DND-41 (cell line): ENCODE measurements around the gene WNT5B.

Experiments
- ATAC-seq: fragments of 200-7000 bp; cut with Tn5 transposase; 3 replicates; pipeline ENCODE4 v1.9.1; 2021; ENCODE audit warnings: low read depth; ENCODE audit not compliant: insufficient read depth
- DNase-seq: peaks from one replicate; pipeline ENCODE4 v3.0.0-alpha.2; 2020
- H2AFZ ChIP-seq: 2 replicates; pipeline ENCODE4 v1.6.0; 2012; ENCODE audit warnings: low read depth, low read length
- H3K27ac ChIP-seq: 2 replicates; pipeline ENCODE4 v1.5.1; 2012; ENCODE audit warnings: low read length, inconsistent platforms
- H3K27me3 ChIP-seq: fragments of 200-600 bp; sonication (generic); 2 replicates; pipeline ENCODE4 v1.6.0; 2012; ENCODE audit warnings: low read length, mild to moderate bottlenecking, inconsistent platforms; ENCODE audit not compliant: insufficient read depth, poor library complexity
- H3K36me3 ChIP-seq: 2 replicates; pipeline ENCODE4 v1.5.1; 2012; ENCODE audit warnings: low read length, inconsistent platforms; ENCODE audit not compliant: insufficient read depth
- H3K4me1 ChIP-seq: 2 replicates; pipeline ENCODE4 v1.5.1; 2012; ENCODE audit warnings: mild to moderate bottlenecking, low read length; ENCODE audit not compliant: insufficient read depth
- H3K4me2 ChIP-seq: 2 replicates; pipeline ENCODE4 v1.6.0; 2012; ENCODE audit warnings: mild to moderate bottlenecking, moderate library complexity, low read length, inconsistent platforms; ENCODE audit not compliant: insufficient read depth
- H3K4me3 ChIP-seq, 2 experiments: fragments of 200-600 bp in 1 of 2; shearing (Covaris generic) in 1 of 2; 2 replicates each; pipeline ENCODE4 v1.5.1; 2012 to 2016; ENCODE audit warnings: inconsistent platforms in 2 of 2, low read length in 2 of 2, mild to moderate bottlenecking in 2 of 2, low read depth in 1 of 2, moderate library complexity in 1 of 2
- H3K79me2 ChIP-seq: 2 replicates; pipeline ENCODE4 v1.6.0; 2012; ENCODE audit warnings: low read length, inconsistent platforms; ENCODE audit not compliant: insufficient read depth
- H3K9ac ChIP-seq: 2 replicates; pipeline ENCODE4 v1.6.0; 2012; ENCODE audit warnings: low read depth, mild to moderate bottlenecking, inconsistent platforms, low read length, moderate library complexity
- H3K9me3 ChIP-seq: 2 replicates; pipeline ENCODE4 v1.5.1; 2012; ENCODE audit warnings: low read length, moderate library complexity, mild to moderate bottlenecking, inconsistent platforms; ENCODE audit not compliant: insufficient read depth, severe bottlenecking
- H4K20me1 ChIP-seq: 2 replicates; pipeline ENCODE4 v1.6.0; 2012; ENCODE audit warnings: low read length; ENCODE audit not compliant: insufficient read depth
- EZH2 ChIP-seq: IDR thresholded peaks from 3 replicates; pipeline ENCODE4 v1.6.1; 2012; ENCODE audit warnings: borderline replicate concordance, low read depth, mild to moderate bottlenecking, moderate library complexity, low read length, inconsistent platforms; ENCODE audit not compliant: severe bottlenecking
- TF ChIP-seq, protein P1 (sequence below): IDR thresholded peaks from 2 replicates; pipeline ENCODE4 v1.5.1; 2012; ENCODE audit warnings: borderline replicate concordance, low read length, moderate library complexity, mild to moderate bottlenecking; ENCODE audit not compliant: poor library complexity, severe bottlenecking; ENCODE audit errors: extremely low read depth

Gene WNT5B

DNA sequence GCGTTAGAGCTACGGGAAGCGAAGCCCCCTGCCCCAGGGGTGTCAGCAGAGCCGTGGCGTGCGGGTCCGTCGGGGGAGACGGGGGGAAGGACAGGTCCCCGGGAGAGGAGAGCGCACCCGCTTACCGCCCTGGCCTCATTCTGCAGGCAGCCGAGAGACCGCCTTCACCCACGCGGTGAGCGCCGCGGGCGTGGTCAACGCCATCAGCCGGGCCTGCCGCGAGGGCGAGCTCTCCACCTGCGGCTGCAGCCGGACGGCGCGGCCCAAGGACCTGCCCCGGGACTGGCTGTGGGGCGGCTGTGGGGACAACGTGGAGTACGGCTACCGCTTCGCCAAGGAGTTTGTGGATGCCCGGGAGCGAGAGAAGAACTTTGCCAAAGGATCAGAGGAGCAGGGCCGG lies 10.5 kb downstream of the WNT5B start:
- H3K9me3 ChIP-seq: no peaks in the 10 kb centered on the region
- H3K79me2 ChIP-seq: no peaks in the 10 kb centered on the region
- no peak overlapping the region for H3K4me3 ChIP-seq
- no peaks in the 10 kb centered on the region for H4K20me1 ChIP-seq
- H3K9ac ChIP-seq: no peak overlapping the region
- no peak for ATAC-seq
- no peak overlapping the region for H2AFZ ChIP-seq
- H3K27me3 ChIP-seq: peaks cover 12% of the 10 kb centered on the region
- TF ChIP-seq EZH2: no peak
- TF ChIP-seq, protein P1, sequence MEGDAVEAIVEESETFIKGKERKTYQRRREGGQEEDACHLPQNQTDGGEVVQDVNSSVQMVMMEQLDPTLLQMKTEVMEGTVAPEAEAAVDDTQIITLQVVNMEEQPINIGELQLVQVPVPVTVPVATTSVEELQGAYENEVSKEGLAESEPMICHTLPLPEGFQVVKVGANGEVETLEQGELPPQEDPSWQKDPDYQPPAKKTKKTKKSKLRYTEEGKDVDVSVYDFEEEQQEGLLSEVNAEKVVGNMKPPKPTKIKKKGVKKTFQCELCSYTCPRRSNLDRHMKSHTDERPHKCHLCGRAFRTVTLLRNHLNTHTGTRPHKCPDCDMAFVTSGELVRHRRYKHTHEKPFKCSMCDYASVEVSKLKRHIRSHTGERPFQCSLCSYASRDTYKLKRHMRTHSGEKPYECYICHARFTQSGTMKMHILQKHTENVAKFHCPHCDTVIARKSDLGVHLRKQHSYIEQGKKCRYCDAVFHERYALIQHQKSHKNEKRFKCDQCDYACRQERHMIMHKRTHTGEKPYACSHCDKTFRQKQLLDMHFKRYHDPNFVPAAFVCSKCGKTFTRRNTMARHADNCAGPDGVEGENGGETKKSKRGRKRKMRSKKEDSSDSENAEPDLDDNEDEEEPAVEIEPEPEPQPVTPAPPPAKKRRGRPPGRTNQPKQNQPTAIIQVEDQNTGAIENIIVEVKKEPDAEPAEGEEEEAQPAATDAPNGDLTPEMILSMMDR: no peak
- H3K4me2 ChIP-seq: no peak overlapping the region
- H3K27ac ChIP-seq: no peak overlapping the region
- no peak for DNase-seq
- H3K36me3 ChIP-seq: no peaks in the 10 kb centered on the region
- H3K4me1 ChIP-seq: no peaks in the 10 kb centered on the region

DNA sequence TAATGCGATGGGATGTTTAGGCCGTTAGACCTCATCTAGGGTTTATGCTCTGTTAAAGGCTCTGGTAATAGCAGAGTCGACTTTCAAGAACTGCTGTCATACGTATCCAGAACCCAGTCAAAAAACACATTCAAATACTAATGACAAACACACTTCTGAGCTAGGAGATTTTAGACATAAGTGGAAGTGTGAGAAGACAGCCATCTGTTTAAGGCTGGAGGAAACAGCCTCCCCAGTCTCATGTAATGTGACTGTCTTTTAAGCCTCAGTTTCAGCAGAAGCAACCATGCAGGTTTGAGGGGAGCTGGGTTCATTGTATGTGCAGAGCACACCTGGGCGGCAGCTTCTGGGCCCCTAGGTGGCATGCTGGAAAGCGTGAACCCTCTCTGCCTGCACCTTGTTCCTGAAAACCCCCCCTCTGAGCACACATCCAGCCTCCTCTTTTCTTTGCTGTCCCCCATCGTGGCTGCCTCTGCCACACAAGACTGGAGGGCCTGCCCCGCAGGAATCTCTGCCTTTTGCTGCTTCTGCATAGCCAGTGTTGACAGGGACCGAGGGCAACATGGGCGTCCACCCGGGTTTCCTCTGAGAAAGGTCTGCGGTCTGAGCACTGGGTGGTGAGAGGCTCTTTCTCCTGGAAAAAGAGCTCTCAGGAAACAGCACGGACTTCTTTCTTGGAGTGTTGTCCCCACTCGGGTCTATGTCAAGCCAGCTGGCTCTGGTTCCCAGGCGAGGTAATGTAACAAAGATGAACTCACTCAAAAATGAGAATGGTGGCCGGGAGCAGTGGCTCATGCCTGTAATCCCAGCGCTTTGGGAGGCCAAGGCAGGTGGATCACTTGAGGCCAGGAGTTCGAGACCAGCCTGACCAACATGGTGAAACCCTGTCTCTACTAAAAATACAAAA lies 11.6 kb downstream of the WNT5B start:
- Histone ChIP-seq H3K9me3 (no peaks in the 10 kb centered on the region), H3K4me2 (no peak overlapping the region), H3K27me3 (peaks cover 2% of the 10 kb centered on the region), H4K20me1 (no peaks in the 10 kb centered on the region), H3K79me2 (no peaks in the 10 kb centered on the region), H3K4me1 (no peaks in the 10 kb centered on the region), H3K4me3 (no peak overlapping the region), H2AFZ (no peak overlapping the region), H3K27ac (no peak overlapping the region), H3K9ac (no peak overlapping the region), H3K36me3 (no peaks in the 10 kb centered on the region)
- ATAC-seq: no peak
- DNase-seq: no peak
- TF ChIP-seq, protein P1: no peak
- TF ChIP-seq EZH2: no peak

DNA sequence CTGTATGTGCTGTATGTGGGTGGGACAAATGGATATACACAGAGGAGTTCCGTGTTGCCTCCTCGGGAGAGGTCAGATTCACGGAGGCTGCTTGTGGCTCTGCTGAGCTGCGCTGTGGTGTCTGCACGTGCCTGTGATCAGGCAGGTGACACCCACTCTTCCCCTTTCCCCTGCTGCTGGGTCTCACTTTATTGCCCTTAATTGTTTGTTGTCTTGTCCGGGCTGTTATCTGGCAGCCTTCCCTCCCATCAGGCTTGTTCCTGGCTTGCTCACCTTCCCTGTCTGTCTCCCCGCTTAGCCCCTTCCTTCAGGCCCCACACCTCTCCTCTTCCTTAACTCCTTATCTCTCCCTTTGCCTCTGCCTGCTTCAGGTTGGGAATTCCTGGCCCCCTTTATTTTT lies 13.5 kb downstream of the WNT5B start:
- Histone ChIP-seq H3K4me3 (no peak overlapping the region), H3K4me2 (no peak overlapping the region), H3K79me2 (no peaks in the 10 kb centered on the region), H4K20me1 (no peaks in the 10 kb centered on the region), H2AFZ (no peak overlapping the region), H3K9ac (no peak overlapping the region), H3K36me3 (no peaks in the 10 kb centered on the region), H3K27ac (no peak overlapping the region), H3K9me3 (no peaks in the 10 kb centered on the region), H3K4me1 (no peaks in the 10 kb centered on the region), H3K27me3 (no peaks in the 10 kb centered on the region)
- no peak for TF ChIP-seq EZH2
- TF ChIP-seq, protein P1: no peak
- no peak for DNase-seq
- no peak for ATAC-seq
